Measurements from ENCODE around the gene STAT5A.
"Not testable (repeated sequence)": the region's sequence is repeated elsewhere in the genome, so short reads cannot be mapped to it uniquely, and the experiment has no call there.

The STAT5A gene

DNA sequence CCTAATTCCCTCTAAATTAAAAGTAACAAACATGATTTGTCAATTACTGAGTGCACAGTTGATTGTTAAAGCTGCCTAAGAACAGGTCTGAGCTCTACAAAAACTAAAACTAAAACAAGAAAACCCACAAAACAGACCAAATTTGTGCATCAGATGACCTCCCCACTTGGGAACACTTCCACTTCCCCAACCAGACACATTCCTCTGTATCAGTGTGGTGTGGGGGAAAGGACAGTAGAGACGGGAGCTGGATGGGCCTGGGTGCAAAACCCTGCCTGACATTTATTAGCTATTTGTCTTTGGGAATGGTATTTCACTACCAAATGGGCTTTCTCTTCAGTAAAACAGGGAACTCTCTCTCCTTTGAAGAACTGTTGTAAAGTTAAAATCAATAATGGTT, 70.1 kb downstream of the STAT5A start:
- H3K9me3 ChIP-seq (ENCODE audit: insufficient read depth, low read length, severe bottlenecking): no peaks in the 10 kb centered on the region
- H3K4me1 ChIP-seq (ENCODE audit: insufficient read depth, low read length): no peaks in the 10 kb centered on the region
- no peak overlapping the region for H3K9ac ChIP-seq (ENCODE audit: low read depth, low read length)
- H3K36me3 ChIP-seq (ENCODE audit: insufficient read depth, low read length): no peaks in the 10 kb centered on the region
- no peaks in the 10 kb centered on the region for H3K27me3 ChIP-seq (ENCODE audit: insufficient read depth, low read length, poor library complexity)
- no peak overlapping the region for H2AFZ ChIP-seq (ENCODE audit: low read depth, low read length)
- no peak for ATAC-seq (ENCODE audit: insufficient read depth, low read depth)
- H3K27ac ChIP-seq (ENCODE audit: low read length): no peak overlapping the region
- DNase-seq: no peak
- no peak for TF ChIP-seq CTCF (IDR thresholded peaks at IDR 0.05; ENCODE audit: borderline replicate concordance, extremely low read depth, low read length, poor library complexity, severe bottlenecking)
- TF ChIP-seq EZH2 (IDR thresholded peaks at IDR 0.05; ENCODE audit: borderline replicate concordance, low read depth, low read length, severe bottlenecking): no peak
- no peaks in the 10 kb centered on the region; the same call in 1 of the 2 replicates for H3K79me2 ChIP-seq (ENCODE audit: insufficient read depth, low read length)
- H4K20me1 ChIP-seq (ENCODE audit: insufficient read depth, low read length): peaks cover 11% of the 10 kb centered on the region; the same call in 1 of the 2 replicates
- no peak overlapping the region for H3K4me3 ChIP-seq (ENCODE audit: low read depth in 1 of 2, low read length in 2 of 2)
- no peak overlapping the region for H3K4me2 ChIP-seq (ENCODE audit: insufficient read depth, low read length)

DNA sequence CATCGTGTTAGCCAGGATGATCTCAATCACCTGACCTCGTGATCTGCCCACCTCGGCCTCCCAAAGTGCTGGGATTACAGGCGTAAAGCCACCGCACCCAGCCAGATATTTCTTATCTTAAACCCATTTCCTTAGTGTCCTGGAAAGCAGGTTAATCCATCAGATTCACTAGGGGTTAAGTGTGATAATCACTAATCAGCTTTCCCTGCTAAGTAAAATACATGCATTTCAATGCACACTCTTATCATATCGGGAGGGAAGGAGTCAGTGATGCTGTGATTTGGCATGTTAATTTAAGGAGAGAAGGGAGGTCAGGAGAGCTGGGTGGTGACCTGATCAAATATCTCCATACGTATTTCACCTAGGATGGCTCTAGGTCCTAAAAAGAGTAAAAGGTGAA, 70.8 kb downstream of the STAT5A start:
- H3K9me3 ChIP-seq (ENCODE audit: insufficient read depth, low read length, severe bottlenecking): no peaks in the 10 kb centered on the region
- ATAC-seq (ENCODE audit: insufficient read depth, low read depth): no peak
- H3K4me3 ChIP-seq (ENCODE audit: low read depth in 1 of 2, low read length in 2 of 2): no peak overlapping the region
- H3K27me3 ChIP-seq (ENCODE audit: insufficient read depth, low read length, poor library complexity): no peaks in the 10 kb centered on the region
- no peak overlapping the region for H3K27ac ChIP-seq (ENCODE audit: low read length)
- no peak overlapping the region for H2AFZ ChIP-seq (ENCODE audit: low read depth, low read length)
- no peak overlapping the region for H3K4me2 ChIP-seq (ENCODE audit: insufficient read depth, low read length)
- peaks cover 11% of the 10 kb centered on the region; the same call in 1 of the 2 replicates for H4K20me1 ChIP-seq (ENCODE audit: insufficient read depth, low read length)
- H3K9ac ChIP-seq (ENCODE audit: low read depth, low read length): no peak overlapping the region
- peaks cover 3% of the 10 kb centered on the region for H3K79me2 ChIP-seq (ENCODE audit: insufficient read depth, low read length)
- H3K36me3 ChIP-seq (ENCODE audit: insufficient read depth, low read length): no peaks in the 10 kb centered on the region
- DNase-seq: no peak
- no peak for TF ChIP-seq EZH2 (IDR thresholded peaks at IDR 0.05; ENCODE audit: borderline replicate concordance, low read depth, low read length, severe bottlenecking)
- TF ChIP-seq CTCF (IDR thresholded peaks at IDR 0.05; ENCODE audit: borderline replicate concordance, extremely low read depth, low read length, poor library complexity, severe bottlenecking): no peak
- H3K4me1 ChIP-seq (ENCODE audit: insufficient read depth, low read length): no peaks in the 10 kb centered on the region

DNA sequence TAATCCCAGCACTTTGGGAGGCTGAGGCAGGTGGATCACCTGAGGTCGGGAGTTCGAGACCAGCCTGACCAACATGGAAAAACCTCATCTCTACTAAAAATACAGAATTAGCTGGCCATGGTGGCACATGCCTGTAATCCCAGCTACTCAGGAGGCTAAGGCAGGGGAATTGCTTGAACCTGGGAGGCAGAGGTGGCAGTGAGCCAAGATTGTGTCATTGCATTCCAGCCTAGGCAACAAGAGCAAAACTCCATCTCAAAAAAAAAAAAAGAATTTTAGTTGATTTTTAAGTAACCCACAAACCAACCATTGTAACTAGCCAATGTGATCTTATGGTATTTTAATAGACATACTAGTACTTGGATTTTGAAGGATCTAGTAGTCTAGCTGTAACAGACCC, 72.1 kb downstream of the STAT5A start:
- not testable (repeated sequence) for ATAC-seq (ENCODE audit: insufficient read depth, low read depth); H3K9me3 ChIP-seq (ENCODE audit: insufficient read depth, low read length, severe bottlenecking); DNase-seq; H3K79me2 ChIP-seq (ENCODE audit: insufficient read depth, low read length); H3K36me3 ChIP-seq (ENCODE audit: insufficient read depth, low read length); H3K4me1 ChIP-seq (ENCODE audit: insufficient read depth, low read length); H3K27ac ChIP-seq (ENCODE audit: low read length); H3K27me3 ChIP-seq (ENCODE audit: insufficient read depth, low read length, poor library complexity); H3K4me3 ChIP-seq (ENCODE audit: low read depth in 1 of 2, low read length in 2 of 2); H2AFZ ChIP-seq (ENCODE audit: low read depth, low read length); H3K9ac ChIP-seq (ENCODE audit: low read depth, low read length); H3K4me2 ChIP-seq (ENCODE audit: insufficient read depth, low read length)
- H4K20me1 ChIP-seq (ENCODE audit: insufficient read depth, low read length): peaks cover 11% of the 10 kb centered on the region; the same call in 1 of the 2 replicates

All from DND-41 (cell line).